H1 (cell line): ENCODE data around the gene TEKT5. TPM values are rescaled to one million over a fixed set of nuclear protein-coding genes. Genes with fewer than 3 reads are reported as not detected.

Source experiments
- CTCF ChIA-PET: fragments of 300-600 bp; sonication (Branson Sonifier 250); formaldehyde crosslinking; loops from one replicate; lab custom pipeline; 2021; ENCODE audit not compliant: partially characterized antibody; lab: Charles Lee
- POLR2A ChIA-PET: fragments of 300-600 bp; sonication (Branson Sonifier 250); formaldehyde crosslinking; loops from one replicate; lab custom pipeline; 2021; ENCODE audit warnings: inconsistent platforms; ENCODE audit not compliant: partially characterized antibody; lab: Charles Lee
- DNase-seq, 2 experiments: peaks; one replicate each; pipeline versions ENCODE4 v3.0.0 to v3.0.0-alpha.2; 2010 to 2022; ENCODE audit warnings: low spot score in 2 of 2, low read depth in 1 of 2, mixed read lengths in 1 of 2
- FAIRE-seq: peaks from 2 replicates; lab custom pipeline; 2011; peaks lifted over from hg19 to GRCh38; lab: Jason Lieb, UNC
- H2AFZ ChIP-seq: 2 replicates; pipeline ENCODE4 v1.8.1; 2012; ENCODE audit warnings: low read length, inconsistent platforms
- H2AK5ac ChIP-seq: 2 replicates; pipeline ENCODE4 v1.6.1; 2013; ENCODE audit warnings: low read depth, low read length
- H2BK120ac ChIP-seq: replicated peaks from 2 replicates; pipeline ENCODE3; 2013; ENCODE audit warnings: low read depth, low read length, inconsistent platforms
- H2BK12ac ChIP-seq: 2 replicates; pipeline ENCODE4 v1.6.1; 2013; ENCODE audit warnings: low read depth, low read length
- H2BK15ac ChIP-seq: 2 replicates; pipeline ENCODE4 v1.6.1; 2013; ENCODE audit warnings: low read length
- H2BK20ac ChIP-seq: 2 replicates; pipeline ENCODE4 v1.6.1; 2013; ENCODE audit warnings: low read length
- H2BK5ac ChIP-seq: 2 replicates; pipeline ENCODE4 v1.6.1; 2013; ENCODE audit warnings: low read depth, low read length
- H3K14ac ChIP-seq: 2 replicates; pipeline ENCODE4 v1.6.1; 2013; ENCODE audit warnings: inconsistent platforms; ENCODE audit not compliant: insufficient read length
- H3K18ac ChIP-seq: 2 replicates; pipeline ENCODE4 v1.6.1; 2013; ENCODE audit warnings: low read length; ENCODE audit errors: extremely low read depth
- H3K23ac ChIP-seq: 2 replicates; pipeline ENCODE4 v1.6.1; 2013; ENCODE audit warnings: inconsistent platforms; ENCODE audit not compliant: insufficient read length
- H3K23me2 ChIP-seq: 2 replicates; pipeline ENCODE4 v1.6.1; 2013; ENCODE audit warnings: low read depth, low read length
- H3K27ac ChIP-seq: 2 replicates; pipeline ENCODE4 v1.6.1; 2011; ENCODE audit warnings: low read depth, low read length, inconsistent platforms
- H3K27me3 ChIP-seq, 4 experiments: replicated peaks in 1 of 4; 1 replicate in 1 of 4; 2 replicates in 3 of 4; pipeline versions ENCODE4 v1.6.1 to v1.8.1; 2011 to 2013; ENCODE audit warnings: low read length in 3 of 4, mild to moderate bottlenecking in 3 of 4, inconsistent platforms in 2 of 4, mixed read lengths in 2 of 4, moderate library complexity in 1 of 4; ENCODE audit not compliant: control insufficient read depth in 3 of 4, insufficient read depth in 3 of 4; ENCODE audit errors: extremely low read depth in 1 of 4
- H3K36me3 ChIP-seq, 4 experiments: 2 replicates each; pipeline versions ENCODE4 v1.6.1 to v1.8.1; 2011 to 2013; ENCODE audit warnings: mild to moderate bottlenecking in 4 of 4, low read length in 3 of 4, moderate library complexity in 2 of 4, control low read depth in 1 of 4, inconsistent platforms in 1 of 4; ENCODE audit not compliant: insufficient read depth in 4 of 4, control insufficient read depth in 2 of 4
- H3K4ac ChIP-seq: replicated peaks from 2 replicates; pipeline ENCODE3; 2013; ENCODE audit warnings: low read length, low read depth, mixed read lengths, inconsistent platforms; ENCODE audit not compliant: insufficient read length
- H3K4me1 ChIP-seq, 4 experiments: replicated peaks in 1 of 4; 1 replicate in 1 of 4; 2 replicates in 3 of 4; pipeline versions ENCODE4 v1.6.1 to v1.8.1; 2011 to 2013; ENCODE audit warnings: low read length in 3 of 4, inconsistent platforms in 2 of 4, mixed read lengths in 1 of 4; ENCODE audit not compliant: insufficient read depth in 4 of 4, control insufficient read depth in 3 of 4
- H3K4me2 ChIP-seq, 2 experiments: 2 replicates each; pipeline versions ENCODE4 v1.6.1 to v1.8.1; 2011 to 2013; ENCODE audit warnings: low read depth in 2 of 2, low read length in 2 of 2, control low read depth in 1 of 2, inconsistent platforms in 1 of 2, mild to moderate bottlenecking in 1 of 2; ENCODE audit not compliant: insufficient read depth in 1 of 2
- H3K4me3 ChIP-seq, 4 experiments: fragments of 200-600, 300-600 bp in 1 of 4; sonication (generic), shearing (Covaris generic), sonication (Bioruptor Twin) in 1 of 4; 2 replicates each; pipeline versions ENCODE4 v1.5.1 to v1.8.1; 2011 to 2016; ENCODE audit warnings: low read length in 4 of 4, low read depth in 3 of 4, control low read depth in 2 of 4, inconsistent platforms in 2 of 4, mild to moderate bottlenecking in 2 of 4, mixed read lengths in 1 of 4, moderate library complexity in 1 of 4; ENCODE audit not compliant: insufficient read depth in 2 of 4; ENCODE audit errors: extremely low read depth in 1 of 4
- H3K56ac ChIP-seq: replicated peaks from 2 replicates; pipeline ENCODE3; 2013; ENCODE audit warnings: low read depth, mild to moderate bottlenecking, mixed read lengths, low read length, inconsistent platforms; ENCODE audit not compliant: insufficient read length
- H3K79me1 ChIP-seq: 2 replicates; pipeline ENCODE4 v1.6.1; 2013; ENCODE audit warnings: low read depth, low read length, control low read depth
- H3K79me2 ChIP-seq, 2 experiments: 2 replicates each; pipeline versions ENCODE4 v1.6.1 to v1.8.1; 2012 to 2013; ENCODE audit warnings: low read length in 2 of 2, mild to moderate bottlenecking in 2 of 2, inconsistent platforms in 1 of 2; ENCODE audit not compliant: insufficient read depth in 2 of 2, control insufficient read depth in 1 of 2
- H3K9ac ChIP-seq, 4 experiments: replicated peaks in 1 of 4; 1 replicate in 1 of 4; 2 replicates in 3 of 4; pipeline versions ENCODE4 v1.6.1 to v1.8.1; 2011 to 2013; ENCODE audit warnings: low read depth in 3 of 4, low read length in 3 of 4, control low read depth in 2 of 4, mild to moderate bottlenecking in 2 of 4, moderate library complexity in 2 of 4, inconsistent platforms in 1 of 4; ENCODE audit errors: extremely low read depth in 1 of 4
- H3K9me3 ChIP-seq, 2 experiments: 2 replicates each; pipeline versions ENCODE4 v1.6.1 to v1.8.1; 2012 to 2013; ENCODE audit warnings: mild to moderate bottlenecking in 2 of 2, moderate library complexity in 2 of 2, control low read depth in 1 of 2, inconsistent platforms in 1 of 2, low read depth in 1 of 2, low read length in 1 of 2, mixed read lengths in 1 of 2; ENCODE audit not compliant: insufficient read depth in 2 of 2
- H4K20me1 ChIP-seq, 2 experiments: replicated peaks in 1 of 2; 2 replicates each; pipeline versions ENCODE3 to v1.8.1; 2011 to 2013; ENCODE audit warnings: inconsistent platforms in 2 of 2, low read length in 2 of 2, mild to moderate bottlenecking in 1 of 2; ENCODE audit not compliant: insufficient read depth in 2 of 2, control insufficient read depth in 1 of 2
- H4K5ac ChIP-seq: 2 replicates; pipeline ENCODE4 v1.6.1; 2013; ENCODE audit warnings: low read length, low read depth, mixed read lengths, inconsistent platforms; ENCODE audit not compliant: insufficient read length
- H4K8ac ChIP-seq: 2 replicates; pipeline ENCODE4 v1.8.0; 2013; ENCODE audit warnings: mild to moderate bottlenecking, moderate library complexity, low read length, inconsistent platforms; ENCODE audit not compliant: insufficient read depth; ENCODE audit errors: extremely low read depth
- H4K91ac ChIP-seq: replicated peaks from 2 replicates; pipeline ENCODE3; 2013; ENCODE audit warnings: low read length, mixed read lengths, inconsistent platforms; ENCODE audit not compliant: insufficient read length
- ASH2L ChIP-seq: fragments of 200-600, 300-600 bp; sonication (generic); IDR thresholded peaks from one replicate; pipeline ENCODE4 v1.7.1; 2017; ENCODE audit warnings: low read length
- CTBP2 ChIP-seq: IDR thresholded peaks from 2 replicates; pipeline ENCODE4 v1.7.0; 2011; ENCODE audit warnings: borderline replicate concordance, mild to moderate bottlenecking, moderate library complexity, mixed read lengths, low read length; ENCODE audit not compliant: insufficient read depth, insufficient read length
- GTF2F1 ChIP-seq: IDR thresholded peaks from 2 replicates; pipeline ENCODE4 v1.6.1; 2012; ENCODE audit warnings: low read depth, low read length, improper control_type of control experiment, borderline replicate concordance
- JUND ChIP-seq: IDR thresholded peaks from 2 replicates; pipeline ENCODE4 v1.6.1; 2011; ENCODE audit warnings: mild to moderate bottlenecking, improper control_type of control experiment, low read length
- SP1 ChIP-seq: IDR thresholded peaks from 2 replicates; pipeline ENCODE4 v1.6.1; 2011; ENCODE audit warnings: low read depth, low read length
- TCF12 ChIP-seq: IDR thresholded peaks from 2 replicates; pipeline ENCODE4 v1.6.1; 2011; ENCODE audit warnings: low read depth, mild to moderate bottlenecking, low read length
- WGBS, 2 experiments: shearing (Covaris generic) in 1 of 2; methylation state at CpG; one replicate each; pipeline versions ENCODE4 v1.1.6 to v1.1.7; 2013 to 2015; ENCODE audit warnings: low lambda C conversion rate in 2 of 2, mixed read lengths in 2 of 2, inconsistent platforms in 1 of 2, low coverage in 1 of 2, missing lambda C conversion rate in 1 of 2; ENCODE audit not compliant: insufficient replicate concordance in 2 of 2, insufficient coverage in 1 of 2, insufficient read length in 1 of 2; ENCODE audit errors: extremely low coverage in 1 of 2, missing lambda C conversion rate in 1 of 2; 5-methylcytosine and 5-hydroxymethylcytosine counted together
- polyA plus RNA-seq, 7 experiments: library from polyadenylated mRNA; depleted of rRNA in 3 of 7; stranded (reverse) in 5 of 7; unstranded in 2 of 7; fragments of >200 nt in 5 of 7; fragments of 200-250 nt in 2 of 7; gene quantifications; 1 replicate in 5 of 7; 2 replicates in 1 of 7; 4 replicates in 1 of 7; pipeline versions ENCODE4 v1.2.1 to v1.2.3, GENCODE V29; 2011 to 2013; ENCODE audit warnings: missing spikeins in 2 of 7, mixed read lengths in 2 of 7
- total RNA-seq: library from RNA; stranded (reverse); fragmentation: NEBNext Ultra II Directional; extraction: Animal tissue kit (Norgen Biotek cat#: 25700); gene quantifications from 2 replicates; pipeline ENCODE4 v1.2.1, GENCODE V29; 2021
- TF ChIP-seq, protein P1 (sequence below): IDR thresholded peaks from 2 replicates; pipeline ENCODE4 v1.6.1; 2012; ENCODE audit warnings: inconsistent platforms

Gene TEKT5
- total and polyA plus RNA-seq, 2 of the 8 experiments (the other 6 are each of a cell fraction or from before 2014, with no cell fraction given): 0.95 TPM; not detected in 1

DNA sequence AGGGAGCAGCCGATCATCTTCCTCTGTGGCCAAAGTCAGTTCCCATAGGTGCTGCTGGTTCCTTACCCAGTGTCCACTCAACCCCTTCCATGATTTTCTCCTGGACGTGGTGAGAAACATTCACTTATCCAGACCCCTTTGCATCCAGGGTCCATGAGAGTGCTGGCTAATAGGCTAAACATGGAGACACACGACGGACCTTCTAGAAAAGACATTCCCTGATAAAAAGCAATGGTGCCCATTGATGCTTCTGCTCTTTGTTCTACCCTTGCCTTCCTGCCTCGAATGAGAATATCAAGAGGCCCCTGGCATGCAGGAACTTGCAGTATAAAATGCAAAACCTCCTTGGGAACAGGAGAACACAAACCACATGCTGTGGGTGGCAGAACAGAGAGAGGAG lies 2.3 kb downstream of the TEKT5 start:
- no peak overlapping the region for H2BK120ac ChIP-seq
- no peak for DNase-seq
- H4K8ac ChIP-seq: no peak overlapping the region
- H2BK20ac ChIP-seq: no peak overlapping the region
- no peak overlapping the region for H3K9ac ChIP-seq
- H3K36me3 ChIP-seq: no peaks in the 10 kb centered on the region
- no peak overlapping the region for H2AFZ ChIP-seq
- H2BK5ac ChIP-seq: no peak overlapping the region
- H3K18ac ChIP-seq: no peak overlapping the region
- H4K91ac ChIP-seq: no peak overlapping the region
- H3K79me1 ChIP-seq: no peaks in the 10 kb centered on the region
- no peak overlapping the region for H3K14ac ChIP-seq
- no peak overlapping the region for H3K56ac ChIP-seq
- H3K79me2 ChIP-seq: no peaks in the 10 kb centered on the region
- WGBS, 2 experiments: 90% methylated on average over 5 of the region's 5 CpGs; no CpG with 5 or more reads in 1 of the 2 experiments
- ChIA-PET CTCF (interaction anchor here (0.6 kb wide), 1 partner anchor 178 kb away, joined by 3 read pairs; no protein-coding TSS in a partner anchor), POLR2A (no interaction called here)
- no peak overlapping the region for H2BK15ac ChIP-seq
- 0 out of 4 replicates have a peak, but pooled peaks cover 0 to 2% of the 10 kb centered on the region in 2 experiments for H3K9me3 ChIP-seq
- no peak overlapping the region for H2AK5ac ChIP-seq
- H3K4me2 ChIP-seq: no peak overlapping the region
- H4K20me1 ChIP-seq: no peaks in the 10 kb centered on the region
- H4K5ac ChIP-seq: no peak overlapping the region
- H3K27ac ChIP-seq: no peak overlapping the region
- H3K4ac ChIP-seq: no peak overlapping the region
- no peaks in the 10 kb centered on the region; a peak in 2 of 7 replicates for H3K4me1 ChIP-seq
- H3K27me3 ChIP-seq: no peaks in the 10 kb centered on the region
- no peak for FAIRE-seq
- no peak for TF ChIP-seq SP1
- TF ChIP-seq, protein P1, sequence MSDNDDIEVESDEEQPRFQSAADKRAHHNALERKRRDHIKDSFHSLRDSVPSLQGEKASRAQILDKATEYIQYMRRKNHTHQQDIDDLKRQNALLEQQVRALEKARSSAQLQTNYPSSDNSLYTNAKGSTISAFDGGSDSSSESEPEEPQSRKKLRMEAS: no peak
- TF ChIP-seq TCF12: no peak
- TF ChIP-seq JUND: no peak
- TF ChIP-seq CTBP2: no peak
- TF ChIP-seq ASH2L: no peak
- no peak for TF ChIP-seq GTF2F1
- H3K23ac ChIP-seq: no peak overlapping the region
- no peak overlapping the region for H3K4me3 ChIP-seq
- H2BK12ac ChIP-seq: no peak overlapping the region
- no peaks in the 10 kb centered on the region for H3K23me2 ChIP-seq
